Fibroblast of mammary gland (primary cell): ENCODE data around the gene COG7.
"Not testable (repeated sequence)": the region's sequence is repeated elsewhere in the genome, so short reads cannot be mapped to it uniquely, and the experiment has no call there.

Experiments used
- DNase-seq: peaks from one replicate; pipeline ENCODE4 v3.0.0-alpha.2; 2010; ENCODE audit warnings: low read depth
- H3K4me3 ChIP-seq: 2 replicates; pipeline ENCODE4 v1.5.1; 2011; ENCODE audit warnings: low read depth, mild to moderate bottlenecking, low read length, moderate library complexity; ENCODE audit not compliant: control insufficient read depth
- TF ChIP-seq, protein P1 (sequence below): conservative IDR thresholded peaks from 2 replicates; pipeline ENCODE4 v1.5.1; 2011; ENCODE audit warnings: low read depth, low read length, inconsistent platforms; ENCODE audit not compliant: control insufficient read depth, insufficient read depth

Gene COG7

DNA sequence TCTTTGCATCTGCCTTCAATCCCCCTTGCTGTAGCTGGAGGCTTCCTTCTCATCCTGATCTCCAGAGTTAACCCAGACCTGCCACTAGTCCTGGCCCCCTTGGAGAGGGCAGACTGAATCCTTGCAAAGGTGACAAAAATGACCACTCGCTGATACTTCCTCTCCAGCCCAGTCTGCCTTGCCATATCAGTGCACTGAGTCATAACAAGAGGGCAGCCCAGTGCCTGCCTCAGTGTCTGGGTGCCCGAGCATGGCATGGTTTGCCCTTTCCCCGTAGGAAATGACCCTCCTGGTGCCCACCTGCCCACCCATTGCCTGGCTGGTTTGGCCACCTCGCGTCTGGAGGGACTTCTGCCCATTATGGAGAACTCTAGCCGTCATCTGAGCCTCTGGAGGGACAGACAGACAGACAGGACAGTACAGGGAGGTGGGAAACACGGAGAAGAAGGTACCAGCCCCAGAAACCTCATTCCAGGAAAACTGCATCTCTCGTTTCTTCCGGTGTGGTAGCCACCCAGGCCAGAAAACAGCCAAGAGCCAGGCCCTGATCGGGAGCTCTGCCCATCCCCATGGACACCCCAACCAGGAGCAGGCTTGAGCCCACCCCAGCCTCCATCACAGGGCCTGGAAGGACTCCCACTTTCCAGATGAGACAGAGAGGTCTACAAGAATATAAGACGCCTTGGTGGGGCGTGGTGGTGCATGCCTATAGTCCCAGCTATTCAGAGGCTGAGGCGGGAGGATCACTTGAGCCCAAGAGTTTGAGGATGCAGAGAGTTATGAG is 79.4 kb downstream of the COG7 start:
- H3K4me3 ChIP-seq: no peak overlapping the region
- TF ChIP-seq, protein P1, sequence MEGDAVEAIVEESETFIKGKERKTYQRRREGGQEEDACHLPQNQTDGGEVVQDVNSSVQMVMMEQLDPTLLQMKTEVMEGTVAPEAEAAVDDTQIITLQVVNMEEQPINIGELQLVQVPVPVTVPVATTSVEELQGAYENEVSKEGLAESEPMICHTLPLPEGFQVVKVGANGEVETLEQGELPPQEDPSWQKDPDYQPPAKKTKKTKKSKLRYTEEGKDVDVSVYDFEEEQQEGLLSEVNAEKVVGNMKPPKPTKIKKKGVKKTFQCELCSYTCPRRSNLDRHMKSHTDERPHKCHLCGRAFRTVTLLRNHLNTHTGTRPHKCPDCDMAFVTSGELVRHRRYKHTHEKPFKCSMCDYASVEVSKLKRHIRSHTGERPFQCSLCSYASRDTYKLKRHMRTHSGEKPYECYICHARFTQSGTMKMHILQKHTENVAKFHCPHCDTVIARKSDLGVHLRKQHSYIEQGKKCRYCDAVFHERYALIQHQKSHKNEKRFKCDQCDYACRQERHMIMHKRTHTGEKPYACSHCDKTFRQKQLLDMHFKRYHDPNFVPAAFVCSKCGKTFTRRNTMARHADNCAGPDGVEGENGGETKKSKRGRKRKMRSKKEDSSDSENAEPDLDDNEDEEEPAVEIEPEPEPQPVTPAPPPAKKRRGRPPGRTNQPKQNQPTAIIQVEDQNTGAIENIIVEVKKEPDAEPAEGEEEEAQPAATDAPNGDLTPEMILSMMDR: no peak
- DNase-seq: no peak

- TF ChIP-seq, protein P1: no peak
- no peak for DNase-seq
- H3K4me3 ChIP-seq: no peak overlapping the region
Observed at GRCh38 chr16:23371368-23371767, 81.6 kb downstream of the COG7 start.

DNA sequence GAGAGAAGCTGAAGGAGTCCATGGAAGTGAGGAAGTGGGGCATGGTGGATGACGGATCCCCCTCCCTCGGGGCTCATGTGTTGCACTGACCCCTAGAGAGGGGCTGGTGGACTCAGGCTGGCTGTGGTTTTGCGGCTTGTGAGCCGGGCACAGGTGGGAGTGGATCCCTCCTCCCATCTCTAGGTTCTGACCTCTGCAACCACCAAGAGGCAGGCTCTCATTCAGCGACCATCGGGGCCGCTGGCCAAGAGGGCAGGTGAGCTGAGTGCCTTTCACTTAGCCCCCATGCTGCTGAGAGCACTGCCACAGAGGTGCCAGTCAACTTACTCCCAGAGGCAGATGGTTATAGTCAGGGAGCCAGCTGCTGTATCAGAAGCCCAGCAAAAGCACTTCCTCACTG is 83.6 kb downstream of the COG7 start:
- no peak for DNase-seq
- TF ChIP-seq, protein P1: no peak
- no peak overlapping the region for H3K4me3 ChIP-seq

DNA sequence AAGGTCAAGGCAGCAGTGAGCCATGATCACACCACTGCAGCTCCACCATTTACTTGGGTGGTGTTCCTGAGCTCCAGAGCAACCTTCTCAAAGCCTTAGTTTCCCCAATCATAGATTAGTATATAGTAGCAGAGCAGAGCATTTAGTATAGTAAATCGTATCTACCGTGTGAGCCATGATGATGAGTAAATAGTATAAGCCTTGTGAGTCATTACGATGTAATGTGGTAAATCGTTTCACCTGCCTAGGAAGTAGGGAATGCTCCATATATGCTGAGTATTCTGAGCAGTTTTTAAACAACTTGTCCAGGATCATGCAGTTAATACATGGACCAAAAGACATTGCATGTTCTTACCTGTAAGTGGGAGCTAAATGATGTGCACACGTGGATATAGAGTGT is 84.5 kb downstream of the COG7 start:
- TF ChIP-seq, protein P1: no peak
- H3K4me3 ChIP-seq: no peak overlapping the region
- peak; percentile 9 for DNase-seq

DNA sequence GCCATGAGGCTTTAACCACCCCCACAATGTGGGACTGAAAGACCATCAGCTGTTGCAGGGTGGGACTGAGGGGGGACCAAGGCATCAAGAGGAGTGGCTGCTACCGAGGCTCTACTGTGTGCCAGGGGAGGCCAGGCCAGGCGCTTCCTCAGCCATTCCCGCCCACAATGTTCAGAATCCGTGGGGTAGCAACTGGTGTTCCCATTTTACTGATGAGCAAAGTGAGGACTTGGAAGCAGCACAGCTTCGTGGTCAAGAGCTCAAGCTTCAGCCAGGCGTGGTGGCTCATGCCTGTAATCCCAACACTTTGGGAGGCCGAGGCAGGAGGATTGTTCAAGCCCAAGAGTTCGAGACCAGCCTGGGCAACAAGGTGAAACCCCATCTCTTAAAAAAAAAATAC is 85.0 kb downstream of the COG7 start:
- H3K4me3 ChIP-seq: no peak overlapping the region
- no peak for DNase-seq
- TF ChIP-seq, protein P1: no peak

DNA sequence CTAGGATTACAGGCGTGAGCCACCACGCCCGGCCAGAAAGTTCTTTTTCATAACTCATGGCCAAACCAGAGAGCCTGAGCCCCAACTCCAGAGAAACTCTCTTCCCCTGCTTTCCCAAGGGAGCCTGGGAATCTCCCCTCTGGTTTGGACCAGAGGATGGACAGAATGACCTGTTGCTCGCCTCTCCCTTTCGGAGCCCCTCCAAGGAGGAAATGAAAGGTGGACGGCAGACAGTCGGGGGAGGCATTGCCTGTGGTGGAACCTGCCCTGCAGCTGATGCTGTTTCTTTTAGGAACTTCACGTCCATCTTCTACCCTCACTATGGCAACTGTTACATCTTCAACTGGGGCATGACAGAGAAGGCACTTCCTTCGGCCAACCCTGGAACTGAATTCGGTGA is 85.4 kb downstream of the COG7 start:
- TF ChIP-seq, protein P1: no peak
- no peak for DNase-seq
- H3K4me3 ChIP-seq: no peak overlapping the region

GRCh38 chr16:23366341-23366740 is 86.6 kb downstream of the COG7 start:
- not testable (repeated sequence) for DNase-seq, H3K4me3 ChIP-seq
